Stimulated activated CD4-positive, alpha-beta T cell treated with anti-CD3 and anti-CD28 coated beads, TNF-alpha, amount 100 ng/mL, for 4 hours (primary cell): Measurements from ENCODE around the gene RHBDD3.
"Not testable (repeated sequence)": the region's sequence is repeated elsewhere in the genome, so short reads cannot be mapped to it uniquely, and the experiment has no call there.

Source experiments
- DNase-seq, 3 experiments: peaks; one replicate each; pipeline ENCODE4 v3.0.0-alpha.2; 2020; ENCODE audit warnings: low read depth in 3 of 3

RHBDD3 gene

GRCh38 chr22:29251981-29252911 lies 15.5 kb downstream of the RHBDD3 start:
- DNase-seq, result no peak

GRCh38 chr22:29251265-29251664 lies 16.5 kb downstream of the RHBDD3 start:
- no peak for DNase-seq

- DNase-seq, result not testable (repeated sequence)
These were observed 19.9 kb downstream of the RHBDD3 start for GRCh38 chr22:29247891-29248290.

GRCh38 chr22:29245626-29246385 lies 22.0 kb downstream of the RHBDD3 start:
- peak; percentile 30 to 52 (median 40) for DNase-seq

GRCh38 chr22:29244785-29245625 lies 22.8 kb downstream of the RHBDD3 start:
- DNase-seq, result no peak

- no peak for DNase-seq
These were observed 23.8 kb downstream of the RHBDD3 start for GRCh38 chr22:29243874-29244446.

GRCh38 chr22:29240481-29240880 lies 27.3 kb downstream of the RHBDD3 start:
- DNase-seq, result not testable (repeated sequence)

- no peak for DNase-seq
These were observed 34.4 kb downstream of the RHBDD3 start for GRCh38 chr22:29233277-29233877.

- DNase-seq, result no peak
These were observed 35.5 kb downstream of the RHBDD3 start for GRCh38 chr22:29231971-29232959.

GRCh38 chr22:29230972-29231875 lies 36.6 kb downstream of the RHBDD3 start:
- no peak for DNase-seq

GRCh38 chr22:29226351-29226981 lies 41.3 kb downstream of the RHBDD3 start:
- no peak for DNase-seq

- DNase-seq, result no peak
These were observed 42.2 kb downstream of the RHBDD3 start for GRCh38 chr22:29225422-29226090.

GRCh38 chr22:29224859-29225410 lies 42.8 kb downstream of the RHBDD3 start:
- no peak for DNase-seq

GRCh38 chr22:29224121-29224858 lies 43.5 kb downstream of the RHBDD3 start:
- no peak for DNase-seq

- DNase-seq, result no peak
These were observed 47.7 kb downstream of the RHBDD3 start for GRCh38 chr22:29219881-29220670.

- DNase-seq, result not testable (repeated sequence)
These were observed 48.4 kb downstream of the RHBDD3 start for GRCh38 chr22:29219409-29219782.
